ENCODE data around the gene FN1.
"Not testable (repeated sequence)": the region's sequence is repeated elsewhere in the genome, so short reads cannot be mapped to it uniquely, and the experiment has no call there.

Gene FN1

DNA sequence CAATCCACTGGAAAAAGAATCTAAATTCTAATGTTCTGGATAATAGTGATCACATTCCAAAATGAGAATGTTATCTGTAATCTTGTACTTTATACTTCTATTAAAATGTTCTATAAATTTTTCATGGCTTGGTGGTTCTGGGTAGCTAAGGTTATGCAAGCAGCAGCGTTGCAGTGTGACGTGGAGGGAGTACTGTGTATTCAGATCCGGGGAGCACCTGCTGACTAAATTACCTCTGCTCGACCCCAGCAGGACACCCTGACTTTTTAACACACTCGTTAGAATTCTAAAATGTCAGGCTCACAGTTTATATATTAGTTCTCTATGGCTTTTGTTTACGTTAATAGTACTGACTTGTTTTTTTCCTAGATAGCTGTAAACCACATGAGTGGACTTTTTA, 111.1 kb downstream of the FN1 start:
- DNase-seq: no peak

DNA sequence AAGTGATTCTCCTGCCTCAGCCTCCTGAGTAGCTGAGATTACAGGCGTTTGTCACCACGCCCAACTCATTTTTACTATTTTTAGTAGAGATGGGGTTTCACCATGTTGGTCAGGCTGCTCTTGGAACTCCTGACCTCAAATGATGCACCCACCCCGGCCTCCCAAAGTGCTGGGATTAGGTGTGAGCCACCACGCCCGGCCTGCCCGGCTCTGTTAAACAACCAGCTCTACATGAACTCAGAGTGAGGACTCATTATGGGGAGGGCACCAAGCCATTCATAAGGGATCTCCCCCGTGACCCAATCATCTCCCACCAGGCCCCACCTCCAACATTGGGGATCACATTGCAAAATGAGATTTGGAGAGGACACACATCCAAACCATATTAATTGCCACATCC, 115.2 kb downstream of the FN1 start:
- DNase-seq: no peak

DNA sequence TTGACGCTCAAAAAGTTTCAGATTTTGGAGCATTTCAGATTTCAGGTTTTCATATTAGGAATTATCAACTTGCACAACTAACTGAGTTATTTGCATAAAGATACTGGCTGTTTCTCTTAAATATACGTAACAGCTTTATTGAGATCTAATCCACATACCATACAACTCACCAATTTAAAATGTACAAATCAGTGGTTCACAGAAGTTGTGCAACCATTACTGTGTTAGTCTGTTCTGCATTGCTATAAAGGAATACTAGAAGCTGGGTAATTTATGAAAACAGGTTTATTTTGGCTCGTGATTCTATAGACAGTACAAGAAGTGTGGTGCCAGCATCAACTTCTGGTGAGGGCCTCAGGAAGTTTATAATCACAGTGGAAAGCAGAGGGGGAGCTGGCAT, 115.8 kb downstream of the FN1 start:
- DNase-seq: no peak

DNA sequence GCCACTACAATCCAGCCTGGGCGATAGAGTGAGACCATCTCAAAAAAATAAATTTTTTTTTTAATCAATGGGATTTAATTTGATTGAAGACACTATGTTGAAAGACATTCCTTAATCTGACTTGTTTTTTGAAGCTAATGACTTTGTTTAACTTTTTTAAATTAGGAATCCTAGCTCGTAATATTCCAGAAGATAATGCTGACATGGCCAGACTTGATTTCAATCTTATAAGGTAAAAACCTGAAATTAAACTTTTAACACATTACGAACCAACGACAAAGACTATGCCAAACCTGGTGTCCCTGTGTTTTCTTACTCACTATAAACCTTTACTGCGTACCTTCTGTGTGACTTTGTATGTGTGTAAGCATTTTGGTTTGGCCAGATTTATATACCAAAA, 116.4 kb downstream of the FN1 start:
- DNase-seq: no peak

DNA sequence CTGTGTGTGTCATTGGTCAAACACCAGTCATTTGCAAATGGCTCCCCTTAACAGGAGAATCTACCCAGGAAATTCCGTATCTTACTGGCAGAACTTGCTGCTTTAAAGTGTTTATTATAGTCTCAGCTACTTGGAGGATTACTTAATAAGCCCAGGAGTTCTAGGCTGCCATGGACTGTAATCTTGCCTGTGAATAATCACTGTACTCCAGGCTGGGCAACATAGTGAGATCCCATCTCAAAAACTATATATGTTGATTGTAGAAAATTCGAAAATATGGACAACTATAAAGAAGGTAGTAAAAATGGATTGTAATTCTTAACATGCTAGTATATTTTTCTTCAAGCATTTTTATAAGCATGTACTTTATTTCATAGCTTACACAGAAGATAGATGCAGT, 119.5 kb downstream of the FN1 start:
- no peak for DNase-seq

DNA sequence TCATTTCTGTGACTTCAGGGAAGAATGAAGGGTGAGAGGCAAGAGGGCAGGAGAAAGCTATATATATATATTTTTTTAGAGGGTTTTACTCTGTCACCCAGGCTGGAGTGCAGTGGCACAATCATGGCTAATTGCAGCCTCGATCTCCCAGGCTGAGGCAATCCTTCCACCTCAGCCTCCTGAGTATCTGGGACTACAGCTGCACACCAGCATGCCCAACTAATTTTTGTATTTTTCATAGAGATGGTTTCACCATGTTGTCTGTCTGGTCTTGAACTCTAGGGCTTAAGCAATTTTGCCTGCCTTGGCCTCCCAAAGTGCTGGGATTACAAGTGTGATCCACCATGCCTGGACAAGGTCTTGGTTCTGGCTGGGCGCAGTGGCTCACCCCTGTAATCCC, 120.6 kb downstream of the FN1 start:
- no peak for DNase-seq

DNA sequence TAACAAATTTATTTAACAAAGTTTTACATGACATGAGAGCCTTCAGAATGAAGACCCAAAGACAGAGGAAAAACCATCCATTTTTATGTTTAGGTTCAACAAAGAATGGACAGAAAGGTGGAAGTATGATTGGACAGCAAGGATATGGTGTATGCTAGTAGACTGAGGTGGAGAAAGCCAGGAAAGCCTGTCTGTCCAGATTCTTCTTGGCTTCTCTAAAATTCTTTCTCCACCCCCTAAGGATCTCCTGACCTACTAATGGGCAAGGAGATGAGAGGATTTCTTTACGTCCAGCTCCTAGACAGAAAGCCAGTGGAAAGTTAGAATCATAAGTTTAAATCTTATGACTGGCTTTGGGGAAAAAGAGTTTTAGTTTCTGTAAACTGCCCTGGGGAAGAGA, 121.0 kb downstream of the FN1 start:
- no peak for DNase-seq

DNA sequence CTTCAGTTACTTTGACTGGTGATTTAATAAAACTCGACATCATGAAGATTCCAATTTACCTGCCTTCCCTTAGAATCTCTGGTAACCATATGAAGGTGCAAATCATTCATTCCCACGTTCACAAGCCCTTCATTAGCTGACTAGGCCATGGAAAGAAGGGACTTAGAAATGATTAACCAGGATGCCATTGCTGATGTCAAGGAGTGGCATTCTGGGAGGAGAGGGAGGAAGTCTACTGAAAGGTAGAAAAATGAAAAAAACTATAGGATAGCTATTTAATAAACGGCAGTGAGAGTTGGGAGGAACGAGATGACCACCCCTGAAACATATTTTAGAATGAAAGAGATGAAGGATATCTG, 122.6 kb downstream of the FN1 start:
- DNase-seq: no peak

DNA sequence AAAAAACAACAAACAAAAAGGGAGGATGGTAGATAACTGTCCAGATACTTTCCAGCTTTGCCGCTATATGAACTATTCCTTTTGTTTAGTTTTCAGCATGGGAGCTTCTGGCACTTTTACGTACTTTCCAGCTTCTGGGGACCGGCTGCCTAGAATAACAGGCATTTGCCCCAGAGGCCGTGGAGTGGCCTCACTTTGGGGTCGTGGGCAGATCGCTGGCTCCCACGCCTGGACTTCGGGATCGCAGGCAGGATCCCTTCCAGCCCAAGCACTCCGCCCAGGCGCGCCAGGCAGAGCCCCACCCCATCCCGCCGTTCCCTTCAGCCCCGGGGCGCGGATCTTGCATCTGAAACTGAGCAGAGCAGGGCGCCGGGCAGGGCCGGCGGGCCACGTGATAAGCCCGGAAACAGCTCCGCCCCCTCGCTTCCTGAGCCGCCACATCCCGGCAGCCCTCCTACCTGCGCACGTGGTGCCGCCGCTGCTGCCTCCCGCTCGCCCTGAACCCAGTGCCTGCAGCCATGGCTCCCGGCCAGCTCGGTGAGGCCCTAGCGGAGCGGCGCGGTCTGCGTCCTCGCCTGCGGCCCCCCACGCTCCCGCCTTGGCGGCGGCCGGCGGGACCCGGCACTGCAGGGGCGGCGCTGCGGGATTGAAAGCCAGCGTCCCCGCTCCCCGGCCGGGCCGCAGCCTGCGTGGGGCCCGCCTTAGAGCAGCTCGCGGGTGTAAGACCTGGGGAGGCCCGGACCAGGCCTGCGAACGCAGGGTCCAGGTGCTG, 124.1 kb downstream of the FN1 start, which contains the start of gene ATIC:
Gene ATIC (plus strand): TSS at position 435 of the 772 bp plus-strand sequence. CDS start 84 bp downstream, at position 519.
- DNase-seq: peak; percentile 71

DNA sequence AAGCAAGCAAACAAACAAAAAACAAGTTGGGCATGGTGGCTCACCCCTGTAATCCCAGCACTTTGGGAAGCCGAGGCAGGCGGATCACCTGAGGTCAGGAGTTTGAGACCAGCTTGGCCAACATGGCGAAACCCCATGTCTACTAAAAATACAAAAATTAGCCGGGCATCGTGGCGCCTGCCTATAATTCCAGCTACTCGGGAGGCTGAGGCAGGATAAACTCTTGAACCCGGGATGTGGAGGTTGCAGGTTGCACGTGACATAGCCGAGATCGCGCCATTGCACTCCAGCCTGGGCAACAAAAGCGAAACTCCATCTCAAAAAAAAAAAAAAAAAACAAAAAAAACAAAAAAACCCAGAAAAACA, 124.6 kb downstream of the FN1 start:
- not testable (repeated sequence) for DNase-seq

Measured in NCI-H1105 (cell line).